Anterior cingulate cortex (tissue), 58 donors: ENCODE measurements around the gene TOM1.

Source experiments
- DNase-seq, 58 donors: peaks; one replicate each; lab custom pipeline; 2025; lab: John Stamatoyannopoulos, UW

Gene TOM1

GRCh38 chr22:35306350-35306967 lies 6.8 kb downstream of the TOM1 start:
- no peak for DNase-seq

- no peak for DNase-seq
Observed at GRCh38 chr22:35307372-35307771, 7.7 kb downstream of the TOM1 start.

- DNase-seq = no peak
Observed at GRCh38 chr22:35307892-35308291, 8.2 kb downstream of the TOM1 start.

GRCh38 chr22:35308480-35309021 lies 8.9 kb downstream of the TOM1 start:
- DNase-seq = no peak

GRCh38 chr22:35310556-35311550 lies 11.2 kb downstream of the TOM1 start:
- no peak for DNase-seq

GRCh38 chr22:35311551-35311999 lies 11.9 kb downstream of the TOM1 start:
- DNase-seq = no peak

GRCh38 chr22:35312198-35313059 lies 12.7 kb downstream of the TOM1 start:
- no peak for DNase-seq

GRCh38 chr22:35313311-35314121 lies 13.8 kb downstream of the TOM1 start:
- no peak for DNase-seq

GRCh38 chr22:35314161-35314942 lies 14.7 kb downstream of the TOM1 start:
- DNase-seq = no peak

GRCh38 chr22:35315141-35315854 lies 15.6 kb downstream of the TOM1 start:
- peak in 3 of 58 donors; percentile 3 to 24 (median 13) for DNase-seq

GRCh38 chr22:35315855-35316745 lies 16.4 kb downstream of the TOM1 start:
- DNase-seq = no peak

- no peak for DNase-seq
Observed at GRCh38 chr22:35316751-35317150, 17.1 kb downstream of the TOM1 start.

GRCh38 chr22:35317680-35318290 lies 18.1 kb downstream of the TOM1 start:
- no peak for DNase-seq

- DNase-seq = no peak
Observed at GRCh38 chr22:35318346-35319215, 18.9 kb downstream of the TOM1 start.

GRCh38 chr22:35319244-35319985 lies 19.7 kb downstream of the TOM1 start:
- DNase-seq = no peak
